Measurements from ENCODE around the gene ATG4B. TPM values are rescaled to one million over a fixed set of nuclear protein-coding genes. Genes with fewer than 3 reads are reported as not detected.

The ATG4B gene
- total RNA-seq, 3 donors from 2014 or later (not counting 1 experiment from before 2014, with no cell fraction given) = 106 to 171 (median 139) TPM

GRCh38 chr2:241668354-241668753, 30.9 kb downstream of the ATG4B start:
- Mint-ChIP-seq H3K4me1 (peaks cover 7 to 9% of the 10 kb centered on the region in 2 donors), H3K27ac (no peak overlapping the region), H3K4me3 (no peak overlapping the region), H3K27me3 (ENCODE audit: low read depth in 2 of 2) (no peaks in the 10 kb centered on the region), H3K36me3 (no peaks in the 10 kb centered on the region), H3K9me3 (no peaks in the 10 kb centered on the region)
- Histone ChIP-seq H3K36me3 (ENCODE audit: control insufficient read depth, insufficient read depth, low read length) (peaks cover 40% of the 10 kb centered on the region), H3K4me3 (ENCODE audit: low read length) (no peak overlapping the region), H3K9me3 (ENCODE audit: control insufficient read depth, insufficient read depth, low read length) (no peaks in the 10 kb centered on the region), H3K27ac (ENCODE audit: low read length) (no peak overlapping the region), H3K27me3 (ENCODE audit: control insufficient read depth, insufficient read depth, low read length) (no peaks in the 10 kb centered on the region), H3K4me1 (ENCODE audit: control insufficient read depth, insufficient read depth, low read length) (peaks cover 15% of the 10 kb centered on the region)
- ATAC-seq (no peak), DNase-seq (no peak)
- intact Hi-C loops (cut with micrococcal nuclease) = no loop called here
- no peak for TF ChIP-seq CTCF (IDR thresholded peaks at IDR 0.05)
- 98% methylated on average over 17 of the region's 21 CpGs for WGBS (ENCODE audit: insufficient coverage)

- H3K9me3 Mint-ChIP-seq = no peaks in the 10 kb centered on the region
- 96% methylated on average over 11 of the region's 12 CpGs for WGBS (ENCODE audit: insufficient coverage)
- H3K36me3 Mint-ChIP-seq = no peaks in the 10 kb centered on the region
- no peak overlapping the region for H3K4me3 Mint-ChIP-seq
- H3K4me1 Mint-ChIP-seq = peaks cover 11 to 14% of the 10 kb centered on the region in 2 donors
- Histone ChIP-seq H3K9me3 (ENCODE audit: control insufficient read depth, insufficient read depth, low read length) (no peaks in the 10 kb centered on the region), H3K4me1 (ENCODE audit: control insufficient read depth, insufficient read depth, low read length) (peaks cover 17% of the 10 kb centered on the region), H3K27me3 (ENCODE audit: control insufficient read depth, insufficient read depth, low read length) (no peaks in the 10 kb centered on the region), H3K4me3 (ENCODE audit: low read length) (no peak overlapping the region), H3K27ac (ENCODE audit: low read length) (no peak overlapping the region), H3K36me3 (ENCODE audit: control insufficient read depth, insufficient read depth, low read length) (peaks cover 40% of the 10 kb centered on the region)
- intact Hi-C loops (cut with micrococcal nuclease) = no loop called here
- no peak for TF ChIP-seq CTCF (IDR thresholded peaks at IDR 0.05)
- ATAC-seq (no peak), DNase-seq (no peak)
- H3K27me3 Mint-ChIP-seq (ENCODE audit: low read depth in 2 of 2) = no peaks in the 10 kb centered on the region
- H3K27ac Mint-ChIP-seq = no peak overlapping the region
Observed at GRCh38 chr2:241668839-241669238, 31.3 kb downstream of the ATG4B start.

GRCh38 chr2:241670333-241671110, 33.0 kb downstream of the ATG4B start:
- TF ChIP-seq CTCF (IDR thresholded peaks at IDR 0.05) = no peak
- no peak for ATAC-seq
- no peak for DNase-seq
- Mint-ChIP-seq H3K36me3 (no peaks in the 10 kb centered on the region), H3K9me3 (no peaks in the 10 kb centered on the region), H3K27me3 (ENCODE audit: low read depth in 2 of 2) (no peaks in the 10 kb centered on the region), H3K4me1 (peaks cover 7 to 10% of the 10 kb centered on the region in 2 donors), H3K4me3 (no peak overlapping the region), H3K27ac (no peak overlapping the region)
- 93% methylated on average over 31 of the region's 31 CpGs for WGBS (ENCODE audit: insufficient coverage)
- no peaks in the 10 kb centered on the region for H3K9me3 ChIP-seq (ENCODE audit: control insufficient read depth, insufficient read depth, low read length)
- H3K27me3 ChIP-seq (ENCODE audit: control insufficient read depth, insufficient read depth, low read length) = no peaks in the 10 kb centered on the region
- intact Hi-C loops (cut with micrococcal nuclease) = no loop called here
- H3K4me3 ChIP-seq (ENCODE audit: low read length) = no peak overlapping the region
- H3K27ac ChIP-seq (ENCODE audit: low read length) = no peak overlapping the region
- peaks cover 12% of the 10 kb centered on the region for H3K4me1 ChIP-seq (ENCODE audit: control insufficient read depth, insufficient read depth, low read length)
- peaks cover 40% of the 10 kb centered on the region for H3K36me3 ChIP-seq (ENCODE audit: control insufficient read depth, insufficient read depth, low read length)

All from natural killer cell (primary cell).